Adrenal gland (tissue), 5 donors: ENCODE data around the gene SWI5.
"Not testable (repeated sequence)": the region's sequence is repeated elsewhere in the genome, so short reads cannot be mapped to it uniquely, and the experiment has no call there.

ENCODE experiments used
- CTCF ChIP-seq, 6 experiments: fragments of 450-650 bp in 4 of 6; fragments of 200-600 bp in 2 of 6; sonication (generic) in 1 of 6; IDR thresholded peaks; 1 replicate in 5 of 6; 2 replicates in 1 of 6; pipeline versions ENCODE4 v1.5.1 to v1.8.0; 2016 to 2021; ENCODE audit warnings: antibody characterized with exemption in 6 of 6, mild to moderate bottlenecking in 2 of 6, moderate library complexity in 1 of 6
- POLR2A ChIP-seq, 2 donors: fragments of 450-650 bp; IDR thresholded peaks; one replicate each; pipeline ENCODE4 v1.6.1; 2017; ENCODE audit warnings: antibody characterized with exemption in 2 of 2, mild to moderate bottlenecking in 2 of 2, moderate library complexity in 1 of 2
- donor health status: DM: no; HTN: no; CAD: no.

DNA sequence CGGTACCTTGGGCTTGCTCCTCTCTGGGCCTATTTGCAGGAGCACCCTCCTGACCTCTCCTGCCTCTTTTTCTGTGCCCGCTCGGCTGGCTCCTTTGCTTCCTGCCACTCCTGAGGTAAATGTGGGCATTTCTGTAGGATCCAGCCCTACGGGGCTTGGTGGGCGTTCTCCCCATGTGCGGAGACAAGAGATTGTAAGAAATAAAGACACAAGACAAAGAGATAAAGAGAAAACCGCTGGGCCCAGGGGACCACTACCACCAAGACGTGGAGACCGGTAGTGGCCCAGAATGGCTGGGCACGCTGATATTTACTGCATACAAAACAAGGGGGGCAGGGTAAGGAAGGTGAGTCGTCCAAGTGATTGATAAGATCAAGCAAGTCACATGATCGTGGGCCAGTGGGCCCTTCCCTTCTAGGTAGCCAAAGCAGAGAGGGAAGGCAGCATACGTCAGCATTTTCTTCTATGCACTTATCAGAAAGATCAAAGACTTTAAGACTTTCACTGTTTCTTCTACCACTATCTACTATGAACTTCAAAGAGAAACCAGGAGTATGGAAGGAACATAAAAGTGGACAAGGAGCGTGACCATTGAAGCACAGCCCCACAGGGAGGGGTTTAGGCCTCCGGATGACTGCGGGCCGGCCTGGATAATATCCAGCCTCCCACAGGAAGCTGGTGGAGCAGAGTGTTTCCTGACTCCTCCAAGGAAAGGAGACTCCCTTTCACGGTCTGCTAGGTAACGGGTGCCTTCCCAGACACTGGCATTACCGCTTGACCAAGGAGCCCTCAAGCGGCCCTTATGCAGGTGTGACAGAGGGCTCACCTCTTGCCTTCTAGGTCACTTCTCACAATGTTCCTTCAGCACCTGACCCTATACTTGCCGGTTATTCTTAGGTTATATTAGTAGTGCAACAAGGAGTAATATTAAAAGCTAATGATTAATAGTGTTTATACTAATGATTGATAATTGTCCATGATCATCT lies 3.3 kb downstream of the SWI5 start:
- not testable (repeated sequence) for TF ChIP-seq POLR2A, CTCF (IDR thresholded peaks at IDR 0.05)
